Measurements from ENCODE around the gene PITPNC1.

- TF ChIP-seq POLR2A (IDR thresholded peaks at IDR 0.05; ENCODE audit: low read depth): no peak
- TF ChIP-seq POLR2AphosphoS5 (IDR thresholded peaks at IDR 0.05): no peak
- no peak for TF ChIP-seq EP300 (IDR thresholded peaks at IDR 0.05)
Measured at GRCh38 chr17:67649891-67650290, 272.8 kb downstream of the PITPNC1 start.

Data from esophagus muscularis mucosa (tissue), 3 donors.